Neutrophil (primary cell): ENCODE measurements around the gene PIK3CB.
A peak's percentile ranks its signal among the peaks of the same experiment; 100 is the strongest.
"Not testable (repeated sequence)": the region's sequence is repeated elsewhere in the genome, so short reads cannot be mapped to it uniquely, and the experiment has no call there.

Experiments used
- H3K27ac ChIP-seq: fragments of 200-600 bp; sonication (generic); 2 replicates; pipeline ENCODE4 v1.5.1; 2016; ENCODE audit warnings: mild to moderate bottlenecking, moderate library complexity
- H3K27me3 ChIP-seq: fragments of 200-600 bp; sonication (generic); 2 replicates; pipeline ENCODE4 v1.6.0; 2016; ENCODE audit warnings: mild to moderate bottlenecking
- H3K36me3 ChIP-seq: fragments of 200-600 bp; sonication (generic); 2 replicates; pipeline ENCODE4 v1.5.1; 2017
- H3K4me1 ChIP-seq, 2 experiments: fragments of 200-600 bp in 1 of 2; sonication (generic) in 1 of 2; 1 replicate in 1 of 2; 2 replicates in 1 of 2; pipeline versions ENCODE4 v1.5.1 to v1.6.1; 2013 to 2016; ENCODE audit warnings: low read depth in 1 of 2, low read length in 1 of 2, mild to moderate bottlenecking in 1 of 2, moderate library complexity in 1 of 2; ENCODE audit not compliant: control insufficient read depth in 1 of 2, insufficient read depth in 1 of 2
- H3K4me3 ChIP-seq, 2 experiments: fragments of 200-600 bp in 1 of 2; sonication (generic) in 1 of 2; 1 replicate in 1 of 2; 2 replicates in 1 of 2; pipeline ENCODE4 v1.5.1; 2013 to 2016; ENCODE audit warnings: low read depth in 1 of 2, low read length in 1 of 2, mild to moderate bottlenecking in 1 of 2, moderate library complexity in 1 of 2
- H3K9me3 ChIP-seq: fragments of 200-600 bp; sonication (generic); 2 replicates; pipeline ENCODE4 v1.5.1; 2016
- TF ChIP-seq, protein P1 (sequence below): fragments of 200-600 bp; sonication (generic); IDR thresholded peaks from 2 replicates; pipeline ENCODE4 v1.5.1; 2016; ENCODE audit warnings: antibody characterized with exemption

PIK3CB gene

GRCh38 chr3:138833899-138834595 is 681 bp downstream of the PIK3CB start:
- TF ChIP-seq, protein P1, sequence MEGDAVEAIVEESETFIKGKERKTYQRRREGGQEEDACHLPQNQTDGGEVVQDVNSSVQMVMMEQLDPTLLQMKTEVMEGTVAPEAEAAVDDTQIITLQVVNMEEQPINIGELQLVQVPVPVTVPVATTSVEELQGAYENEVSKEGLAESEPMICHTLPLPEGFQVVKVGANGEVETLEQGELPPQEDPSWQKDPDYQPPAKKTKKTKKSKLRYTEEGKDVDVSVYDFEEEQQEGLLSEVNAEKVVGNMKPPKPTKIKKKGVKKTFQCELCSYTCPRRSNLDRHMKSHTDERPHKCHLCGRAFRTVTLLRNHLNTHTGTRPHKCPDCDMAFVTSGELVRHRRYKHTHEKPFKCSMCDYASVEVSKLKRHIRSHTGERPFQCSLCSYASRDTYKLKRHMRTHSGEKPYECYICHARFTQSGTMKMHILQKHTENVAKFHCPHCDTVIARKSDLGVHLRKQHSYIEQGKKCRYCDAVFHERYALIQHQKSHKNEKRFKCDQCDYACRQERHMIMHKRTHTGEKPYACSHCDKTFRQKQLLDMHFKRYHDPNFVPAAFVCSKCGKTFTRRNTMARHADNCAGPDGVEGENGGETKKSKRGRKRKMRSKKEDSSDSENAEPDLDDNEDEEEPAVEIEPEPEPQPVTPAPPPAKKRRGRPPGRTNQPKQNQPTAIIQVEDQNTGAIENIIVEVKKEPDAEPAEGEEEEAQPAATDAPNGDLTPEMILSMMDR, result peak; percentile 20
- no peaks in the 10 kb centered on the region for H3K36me3 ChIP-seq
- H3K4me1 ChIP-seq, result peaks cover 31 to 36% of the 10 kb centered on the region in 2 experiments
- H3K27me3 ChIP-seq, result no peaks in the 10 kb centered on the region
- H3K9me3 ChIP-seq, result no peaks in the 10 kb centered on the region
- peak overlapping the region; percentile 83 to 94 for H3K4me3 ChIP-seq
- peak overlapping the region; percentile 92 for H3K27ac ChIP-seq

DNA sequence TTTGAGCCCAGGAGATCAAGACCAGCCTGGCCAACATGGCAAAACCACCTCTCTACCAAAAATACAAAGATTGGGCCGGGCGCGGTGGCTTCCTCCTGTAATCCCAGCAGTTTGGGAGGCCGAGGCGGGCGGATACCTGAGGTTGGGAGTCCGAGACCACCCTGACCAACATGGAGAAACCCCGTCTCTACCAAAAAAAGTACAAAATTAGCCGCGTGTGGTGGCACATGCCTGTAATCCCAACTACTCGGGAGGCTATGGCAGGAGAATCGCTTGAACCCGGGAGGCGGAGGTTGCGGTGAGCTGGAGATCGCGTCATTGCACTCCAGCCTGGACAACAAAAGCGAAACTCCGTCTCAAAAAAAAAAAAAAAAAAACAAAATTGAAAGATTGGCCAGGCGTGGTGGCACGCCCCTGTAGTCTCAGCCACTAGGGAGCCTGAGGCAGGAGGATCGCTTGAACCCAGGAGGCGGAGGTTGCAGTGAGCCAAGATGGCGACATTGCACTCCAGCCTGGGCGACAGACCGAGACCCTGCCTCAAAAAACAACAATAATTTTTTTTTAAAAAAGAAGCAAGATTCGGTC is 2.2 kb downstream of the PIK3CB start:
- H3K4me3 ChIP-seq, result peak overlapping the region in 1 of 2 experiments; percentile 12
- peak overlapping the region; percentile 92 for H3K27ac ChIP-seq
- not testable (repeated sequence) for H3K9me3 ChIP-seq

DNA sequence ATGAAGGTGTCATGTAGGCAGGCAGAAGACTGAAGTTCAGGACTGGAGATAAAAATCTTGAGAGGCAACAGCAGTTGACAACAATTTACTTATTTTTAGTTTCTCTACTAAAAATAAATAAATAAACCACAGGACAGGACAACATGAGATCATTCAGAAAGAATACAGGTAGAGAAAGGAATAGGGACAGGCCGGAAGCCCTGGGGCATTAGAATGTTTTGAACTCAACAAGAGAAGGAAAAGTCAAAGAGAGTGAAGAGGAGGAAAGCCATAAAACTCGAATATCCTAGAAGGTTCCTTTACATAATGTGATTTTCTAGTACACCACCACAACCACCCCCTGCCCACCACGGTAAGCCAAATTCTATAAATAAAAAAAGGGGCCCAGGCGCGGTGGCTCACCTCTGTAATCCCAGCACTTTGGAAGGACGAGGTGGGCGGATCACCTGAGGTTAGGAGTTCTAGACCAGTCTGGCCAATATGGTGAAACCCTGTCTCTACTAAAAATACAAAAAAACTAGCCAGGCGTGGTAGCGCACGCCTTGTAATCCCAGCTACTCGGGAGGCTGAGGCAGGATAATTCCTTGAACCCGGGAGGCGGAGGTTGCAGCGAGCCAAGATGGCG is 4.7 kb downstream of the PIK3CB start:
- Histone ChIP-seq H3K27ac (peak overlapping the region; percentile 3), H3K4me1 (peaks cover 31 to 45% of the 10 kb centered on the region in 2 experiments), H3K4me3 (no peak overlapping the region), H3K36me3 (peaks cover 6% of the 10 kb centered on the region), H3K27me3 (no peaks in the 10 kb centered on the region), H3K9me3 (no peaks in the 10 kb centered on the region)
- TF ChIP-seq, protein P1, result no peak

More for the DNA sequence above, 2.2 kb downstream of the PIK3CB start:
- H3K36me3 ChIP-seq, H3K27me3 ChIP-seq: not testable (repeated sequence)
- H3K4me1 ChIP-seq, result peaks cover 31 to 36% of the 10 kb centered on the region in 2 experiments

GRCh38 chr3:138829097-138829496 is 5.6 kb downstream of the PIK3CB start:
- H3K4me1 ChIP-seq, result peaks cover 30 to 46% of the 10 kb centered on the region in 2 experiments
- no peak overlapping the region for H3K4me3 ChIP-seq
- TF ChIP-seq, protein P1, result no peak
- peaks cover 6% of the 10 kb centered on the region for H3K36me3 ChIP-seq
- H3K9me3 ChIP-seq, result no peaks in the 10 kb centered on the region
- H3K27me3 ChIP-seq, result no peaks in the 10 kb centered on the region
- H3K27ac ChIP-seq, result no peak overlapping the region

GRCh38 chr3:138827222-138827621 is 7.5 kb downstream of the PIK3CB start:
- peak overlapping the region; percentile 67 for H3K27ac ChIP-seq
- TF ChIP-seq, protein P1, result no peak
- no peaks in the 10 kb centered on the region for H3K9me3 ChIP-seq
- H3K4me1 ChIP-seq, result peaks cover 12 to 29% of the 10 kb centered on the region in 2 experiments
- H3K36me3 ChIP-seq, result peaks cover 6% of the 10 kb centered on the region
- H3K27me3 ChIP-seq, result no peaks in the 10 kb centered on the region
- H3K4me3 ChIP-seq, result no peak overlapping the region

- Histone ChIP-seq H3K4me1 (peaks cover 6 to 22% of the 10 kb centered on the region in 2 experiments), H3K27me3 (no peaks in the 10 kb centered on the region), H3K9me3 (no peaks in the 10 kb centered on the region), H3K4me3 (no peak overlapping the region), H3K36me3 (peaks cover 6% of the 10 kb centered on the region), H3K27ac (peak overlapping the region; percentile 49)
- TF ChIP-seq, protein P1, result no peak
These were observed 9.4 kb downstream of the PIK3CB start for GRCh38 chr3:138825336-138825735.
